Hematopoietic multipotent progenitor cell treated with erythropoietin and hydrocortisone succinate and interleukin-3 and kit ligand, for 17 days (in vitro differentiated cells): Measurements from ENCODE around the gene GALNT10.
A peak's percentile ranks its signal among the peaks of the same experiment; 100 is the strongest.

ENCODE experiments used
- DNase-seq: peaks from one replicate; pipeline ENCODE4 v3.0.0-alpha.2; 2015; ENCODE audit warnings: low spot score

GALNT10 gene

GRCh38 chr5:154178661-154179060 is 11.9 kb upstream of the GALNT10 start:
- DNase-seq = no peak

GRCh38 chr5:154179846-154180710 is 10.5 kb upstream of the GALNT10 start:
- DNase-seq = peak; percentile 71

GRCh38 chr5:154181161-154181560 is 9.4 kb upstream of the GALNT10 start:
- no peak for DNase-seq

GRCh38 chr5:154189256-154189818 is 1.2 kb upstream of the GALNT10 start:
- DNase-seq = no peak

GRCh38 chr5:154189819-154190594 is 526 bp upstream of the GALNT10 start:
- DNase-seq = peak; percentile 92

- peak; percentile 59 for DNase-seq
These were observed 1.1 kb downstream of the GALNT10 start for GRCh38 chr5:154191467-154192261.

- DNase-seq = peak; percentile 13
These were observed 2.8 kb downstream of the GALNT10 start for GRCh38 chr5:154193283-154193682.

GRCh38 chr5:154193701-154194121 is 3.2 kb downstream of the GALNT10 start:
- DNase-seq = no peak

GRCh38 chr5:154194345-154195329 is 4.1 kb downstream of the GALNT10 start:
- peak; percentile 13 for DNase-seq

GRCh38 chr5:154196281-154196680 is 5.7 kb downstream of the GALNT10 start:
- DNase-seq = peak; percentile 32

GRCh38 chr5:154196955-154197652 is 6.6 kb downstream of the GALNT10 start:
- peak; percentile 82 for DNase-seq

GRCh38 chr5:154197801-154198491 is 7.4 kb downstream of the GALNT10 start:
- DNase-seq = peak; percentile 45

GRCh38 chr5:154198611-154199230 is 8.2 kb downstream of the GALNT10 start:
- DNase-seq = peak; percentile 52

- peak; percentile 64 for DNase-seq
These were observed 8.7 kb downstream of the GALNT10 start for GRCh38 chr5:154199263-154199662.

- DNase-seq = peak; percentile 89
These were observed 9.2 kb downstream of the GALNT10 start for GRCh38 chr5:154199671-154200220.

- DNase-seq = peak; percentile 21
These were observed 9.7 kb downstream of the GALNT10 start for GRCh38 chr5:154200221-154200620.

- DNase-seq = peak; percentile 24
These were observed 10.7 kb downstream of the GALNT10 start for GRCh38 chr5:154201108-154201769.
